Right atrium auricular region (tissue), 2 donors: ENCODE measurements around the gene PM20D2. TPM values are rescaled to one million over a fixed set of nuclear protein-coding genes. Genes with fewer than 3 reads are reported as not detected.

Experiments
- DNase-seq: peaks from one replicate; pipeline ENCODE4 v3.0.0-alpha.2; 2019; ENCODE audit warnings: low spot score
- H3K27ac ChIP-seq, 2 donors: fragments of 200-600 bp; sonication (generic); 1 replicate in 1 of 2; 2 replicates in 1 of 2; pipeline ENCODE4 v1.5.1; 2016 to 2019
- H3K27me3 ChIP-seq, 2 donors: fragments of 200-600 bp; sonication (generic); one replicate each; pipeline versions ENCODE4 v1.5.1 to v1.6.0; 2017 to 2019
- H3K36me3 ChIP-seq: fragments of 200-600 bp; sonication (generic); one replicate; pipeline ENCODE4 v1.5.1; 2016
- H3K4me1 ChIP-seq, 2 donors: fragments of 200-600 bp; sonication (generic); one replicate each; pipeline versions ENCODE4 v1.5.1 to v1.6.0; 2017 to 2019
- H3K4me3 ChIP-seq, 2 donors: fragments of 200-600 bp; sonication (generic); 1 replicate in 1 of 2; 2 replicates in 1 of 2; pipeline ENCODE4 v1.5.1; 2017 to 2019; ENCODE audit warnings: mild to moderate bottlenecking in 1 of 2, moderate library complexity in 1 of 2
- H3K9me3 ChIP-seq, 2 donors: fragments of 200-600 bp; sonication (generic); one replicate each; pipeline ENCODE4 v1.5.1; 2019
- total RNA-seq, 2 donors: library from RNA; depleted of rRNA; stranded (reverse); fragments of >200 nt; gene quantifications; one replicate each; pipeline ENCODE4 v1.1.0, GENCODE V29; 2016
- TF ChIP-seq, protein P1 (sequence below), 2 donors: fragments of 200-600 bp; sonication (generic); IDR thresholded peaks; one replicate each; pipeline ENCODE4 v1.5.1; 2019; ENCODE audit warnings: antibody characterized with exemption in 2 of 2

The PM20D2 gene
- total RNA-seq, 2 donors from 2014 or later: 13.3 to 15.5 TPM

DNA sequence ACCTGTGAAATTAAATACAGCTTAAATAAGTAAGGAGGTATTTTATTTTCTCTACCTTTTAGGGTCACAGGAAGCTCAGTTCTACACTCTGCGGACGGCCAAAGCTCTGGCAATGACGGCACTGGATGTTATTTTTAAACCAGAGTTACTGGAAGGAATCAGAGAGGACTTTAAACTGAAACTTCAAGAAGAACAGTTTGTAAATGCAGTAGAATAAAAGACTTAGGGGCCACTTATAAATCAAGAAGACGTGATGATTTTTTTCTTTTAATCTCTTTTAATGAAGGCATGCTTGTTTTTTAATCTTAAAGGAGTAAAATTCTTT is 16.2 kb downstream of the PM20D2 start:
- H3K27ac ChIP-seq: peak overlapping the region; percentile 74 to 87
- H3K4me3 ChIP-seq: no peak overlapping the region
- TF ChIP-seq, protein P1, sequence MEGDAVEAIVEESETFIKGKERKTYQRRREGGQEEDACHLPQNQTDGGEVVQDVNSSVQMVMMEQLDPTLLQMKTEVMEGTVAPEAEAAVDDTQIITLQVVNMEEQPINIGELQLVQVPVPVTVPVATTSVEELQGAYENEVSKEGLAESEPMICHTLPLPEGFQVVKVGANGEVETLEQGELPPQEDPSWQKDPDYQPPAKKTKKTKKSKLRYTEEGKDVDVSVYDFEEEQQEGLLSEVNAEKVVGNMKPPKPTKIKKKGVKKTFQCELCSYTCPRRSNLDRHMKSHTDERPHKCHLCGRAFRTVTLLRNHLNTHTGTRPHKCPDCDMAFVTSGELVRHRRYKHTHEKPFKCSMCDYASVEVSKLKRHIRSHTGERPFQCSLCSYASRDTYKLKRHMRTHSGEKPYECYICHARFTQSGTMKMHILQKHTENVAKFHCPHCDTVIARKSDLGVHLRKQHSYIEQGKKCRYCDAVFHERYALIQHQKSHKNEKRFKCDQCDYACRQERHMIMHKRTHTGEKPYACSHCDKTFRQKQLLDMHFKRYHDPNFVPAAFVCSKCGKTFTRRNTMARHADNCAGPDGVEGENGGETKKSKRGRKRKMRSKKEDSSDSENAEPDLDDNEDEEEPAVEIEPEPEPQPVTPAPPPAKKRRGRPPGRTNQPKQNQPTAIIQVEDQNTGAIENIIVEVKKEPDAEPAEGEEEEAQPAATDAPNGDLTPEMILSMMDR (IDR thresholded peaks at IDR 0.05): no peak
- no peaks in the 10 kb centered on the region for H3K9me3 ChIP-seq
- no peaks in the 10 kb centered on the region for H3K27me3 ChIP-seq
- DNase-seq: no peak
- peaks cover 0 to 17% of the 10 kb centered on the region in 2 donors for H3K4me1 ChIP-seq
- H3K36me3 ChIP-seq: peaks cover 12% of the 10 kb centered on the region

DNA sequence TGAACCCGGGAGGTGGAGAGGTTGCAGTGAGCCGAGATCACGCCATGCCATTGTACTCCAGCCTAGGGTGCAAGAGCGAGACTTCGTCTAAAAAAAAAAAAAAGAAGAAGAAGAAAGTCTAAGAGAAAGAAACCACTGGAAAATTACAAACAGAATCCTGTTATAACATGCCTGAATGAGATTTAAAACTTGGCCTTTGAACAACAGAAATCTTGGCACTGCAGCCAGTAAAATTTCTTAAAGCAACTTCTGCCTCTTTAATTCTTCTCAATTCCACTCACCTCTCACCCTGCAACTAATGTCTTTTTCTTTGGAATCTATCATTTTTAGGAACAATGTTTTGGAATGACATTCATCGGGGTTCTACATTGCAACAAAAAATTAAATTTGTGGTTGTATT is 26.3 kb downstream of the PM20D2 start:
- no peak for DNase-seq
- no peaks in the 10 kb centered on the region for H3K9me3 ChIP-seq
- no peaks in the 10 kb centered on the region for H3K4me1 ChIP-seq
- no peaks in the 10 kb centered on the region for H3K27me3 ChIP-seq
- no peak overlapping the region for H3K4me3 ChIP-seq
- TF ChIP-seq, protein P1 (IDR thresholded peaks at IDR 0.05): no peak
- H3K27ac ChIP-seq: no peak overlapping the region
- H3K36me3 ChIP-seq: no peaks in the 10 kb centered on the region

DNA sequence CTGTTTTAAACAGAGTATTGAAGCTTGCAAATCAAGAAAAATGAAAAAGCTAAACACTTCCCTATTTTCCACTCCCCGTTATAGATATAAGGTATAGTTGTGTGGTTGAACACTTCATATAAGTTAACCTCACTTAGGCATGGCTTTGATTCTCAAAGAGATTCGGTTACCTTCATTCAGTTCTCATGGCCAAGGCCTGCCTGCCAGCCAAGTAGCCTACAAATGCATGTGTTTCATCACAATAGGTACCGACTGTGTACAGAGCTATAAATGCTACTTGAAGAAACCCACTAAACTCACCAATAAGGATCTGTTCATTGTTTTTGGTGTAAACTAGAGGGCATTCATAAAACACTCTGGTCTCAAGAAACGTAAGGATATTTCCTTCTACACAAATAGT is 27.8 kb downstream of the PM20D2 start:
- no peaks in the 10 kb centered on the region for H3K27me3 ChIP-seq
- H3K36me3 ChIP-seq: no peaks in the 10 kb centered on the region
- H3K9me3 ChIP-seq: no peaks in the 10 kb centered on the region
- H3K27ac ChIP-seq: no peak overlapping the region
- no peaks in the 10 kb centered on the region for H3K4me1 ChIP-seq
- no peak for DNase-seq
- no peak overlapping the region for H3K4me3 ChIP-seq
- TF ChIP-seq, protein P1 (IDR thresholded peaks at IDR 0.05): no peak

DNA sequence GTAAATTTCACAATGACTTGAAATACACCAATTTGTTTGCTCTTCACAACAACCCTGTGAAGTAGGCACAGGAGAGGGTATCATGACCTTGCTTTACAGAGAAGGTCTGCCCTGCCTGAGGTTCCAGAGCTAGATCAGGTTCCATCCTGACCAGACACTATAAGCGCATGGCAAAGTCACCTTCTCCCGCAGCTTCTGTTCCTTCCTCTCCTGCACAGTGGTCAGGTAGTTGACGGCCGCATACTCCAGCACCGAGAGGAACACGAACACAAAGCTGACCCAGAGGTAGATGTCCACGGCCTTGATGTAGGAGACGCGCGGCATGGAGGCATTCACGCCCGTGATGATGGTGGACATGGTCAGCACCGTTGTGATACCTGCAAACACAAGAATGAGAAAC is 34.3 kb downstream of the PM20D2 start:
- Histone ChIP-seq H3K27me3 (no peaks in the 10 kb centered on the region), H3K27ac (no peak overlapping the region), H3K4me3 (no peak overlapping the region), H3K4me1 (no peaks in the 10 kb centered on the region), H3K9me3 (no peaks in the 10 kb centered on the region), H3K36me3 (no peaks in the 10 kb centered on the region)
- TF ChIP-seq, protein P1 (IDR thresholded peaks at IDR 0.05): no peak
- no peak for DNase-seq

DNA sequence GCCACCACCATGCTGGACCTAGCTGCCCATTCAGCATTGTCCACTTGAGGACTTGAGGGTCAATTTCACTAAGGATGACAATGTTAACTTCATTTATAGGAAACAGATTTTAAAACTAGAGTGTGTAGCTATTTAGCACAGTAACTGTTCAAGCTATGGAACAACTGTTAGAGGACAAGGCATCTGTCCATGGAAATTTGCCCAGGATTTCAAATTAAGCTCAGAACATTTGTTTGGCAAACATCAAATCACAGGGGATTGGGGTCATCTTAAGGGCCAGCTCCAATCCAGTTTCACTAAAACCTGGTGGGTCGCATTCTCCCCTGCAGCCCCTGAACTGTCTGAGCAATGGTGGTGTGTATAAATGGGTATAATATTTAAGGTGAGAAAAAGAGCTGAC is 35.1 kb downstream of the PM20D2 start:
- H3K27ac ChIP-seq: no peak overlapping the region
- H3K9me3 ChIP-seq: no peaks in the 10 kb centered on the region
- no peaks in the 10 kb centered on the region for H3K27me3 ChIP-seq
- H3K4me1 ChIP-seq: no peaks in the 10 kb centered on the region
- no peak overlapping the region for H3K4me3 ChIP-seq
- DNase-seq: no peak
- TF ChIP-seq, protein P1 (IDR thresholded peaks at IDR 0.05): no peak
- no peaks in the 10 kb centered on the region for H3K36me3 ChIP-seq

DNA sequence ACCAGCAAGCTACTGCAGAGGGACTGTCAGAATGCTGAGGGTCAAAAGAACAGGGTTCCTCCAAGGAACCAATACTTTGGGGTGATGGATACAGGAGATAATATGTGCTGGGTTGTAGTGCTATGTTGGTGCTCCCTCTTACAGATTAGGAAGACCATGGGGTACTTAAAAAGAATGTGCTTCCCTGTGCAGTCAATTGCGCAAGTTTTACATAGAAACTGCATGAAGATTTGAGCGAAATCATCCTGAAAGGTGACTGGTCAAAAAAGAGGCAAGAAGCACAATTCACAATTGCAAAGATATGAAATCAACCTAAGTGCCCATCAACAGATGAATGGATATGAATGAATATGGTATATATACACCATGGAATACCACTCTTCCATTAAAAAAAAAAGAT is 37.4 kb downstream of the PM20D2 start:
- Histone ChIP-seq H3K36me3 (no peaks in the 10 kb centered on the region), H3K27me3 (no peaks in the 10 kb centered on the region), H3K4me1 (no peaks in the 10 kb centered on the region), H3K4me3 (no peak overlapping the region), H3K9me3 (no peaks in the 10 kb centered on the region), H3K27ac (no peak overlapping the region)
- TF ChIP-seq, protein P1 (IDR thresholded peaks at IDR 0.05): no peak
- DNase-seq: no peak
